Erythroblast (primary cell): Measurements from ENCODE around the gene ACAP3.

Experiments
- GATA1 ChIP-seq: IDR thresholded peaks from 2 replicates; pipeline ENCODE4 v1.6.1; 2011; ENCODE audit warnings: low read depth, mild to moderate bottlenecking, control low read depth, low read length, moderate library complexity
- POLR2A ChIP-seq: IDR thresholded peaks from 2 replicates; pipeline ENCODE4 v1.6.1; 2011; ENCODE audit warnings: mild to moderate bottlenecking, low read length

- TF ChIP-seq POLR2A (no peak), GATA1 (no peak)
These were observed 48.2 kb downstream of the ACAP3 start for GRCh38 chr1:1259540-1259939.
